ENCODE data around the gene ASCC1.
"Not testable (repeated sequence)": the region's sequence is repeated elsewhere in the genome, so short reads cannot be mapped to it uniquely, and the experiment has no call there.

ASCC1 gene

GRCh38 chr10:72249176-72249862 lies 33.2 kb upstream of the ASCC1 start:
- not testable (repeated sequence) for DNase-seq (ENCODE audit: low read depth)

- DNase-seq (ENCODE audit: low read depth): no peak
Observed at GRCh38 chr10:72248468-72249151, 32.5 kb upstream of the ASCC1 start.

GRCh38 chr10:72245949-72246525 lies 30.0 kb upstream of the ASCC1 start:
- DNase-seq (ENCODE audit: low read depth): no peak

- DNase-seq (ENCODE audit: low read depth): no peak
Observed at GRCh38 chr10:72244573-72245038, 28.5 kb upstream of the ASCC1 start.

- DNase-seq (ENCODE audit: low read depth): no peak
Observed at GRCh38 chr10:72243822-72244437, 27.9 kb upstream of the ASCC1 start.

GRCh38 chr10:72242675-72243074 lies 26.6 kb upstream of the ASCC1 start:
- no peak for DNase-seq (ENCODE audit: low read depth)

GRCh38 chr10:72241691-72242252 lies 25.7 kb upstream of the ASCC1 start:
- DNase-seq (ENCODE audit: low read depth): no peak

GRCh38 chr10:72240371-72240770 lies 24.3 kb upstream of the ASCC1 start:
- DNase-seq (ENCODE audit: low read depth): no peak

GRCh38 chr10:72239409-72239808 lies 23.3 kb upstream of the ASCC1 start:
- DNase-seq (ENCODE audit: low read depth): no peak

GRCh38 chr10:72238392-72239175 lies 22.5 kb upstream of the ASCC1 start:
- DNase-seq (ENCODE audit: low read depth): no peak

- no peak for DNase-seq (ENCODE audit: low read depth)
Observed at GRCh38 chr10:72235544-72236279, 19.6 kb upstream of the ASCC1 start.

GRCh38 chr10:72234560-72235095 lies 18.6 kb upstream of the ASCC1 start:
- DNase-seq (ENCODE audit: low read depth): no peak

- DNase-seq (ENCODE audit: low read depth): no peak
Observed at GRCh38 chr10:72233621-72234020, 17.5 kb upstream of the ASCC1 start.

GRCh38 chr10:72229261-72230251 lies 13.5 kb upstream of the ASCC1 start:
- DNase-seq (ENCODE audit: low read depth): no peak

- no peak for DNase-seq (ENCODE audit: low read depth)
Observed at GRCh38 chr10:72228318-72228751, 12.3 kb upstream of the ASCC1 start.

GRCh38 chr10:72227826-72228225 lies 11.8 kb upstream of the ASCC1 start:
- no peak for DNase-seq (ENCODE audit: low read depth)

- no peak for DNase-seq (ENCODE audit: low read depth)
Observed at GRCh38 chr10:72226418-72227027, 10.4 kb upstream of the ASCC1 start.

- not testable (repeated sequence) for DNase-seq (ENCODE audit: low read depth)
Observed at GRCh38 chr10:72224191-72224590, 8.1 kb upstream of the ASCC1 start.

GRCh38 chr10:72223743-72224101 lies 7.6 kb upstream of the ASCC1 start:
- no peak for DNase-seq (ENCODE audit: low read depth)
